ENCODE data around the gene ADAMTSL2. TPM values are rescaled to one million over a fixed set of nuclear protein-coding genes. Genes with fewer than 3 reads are reported as not detected.

Gene ADAMTSL2
- polyA plus RNA-seq, 1 donor (not counting 4 experiments of a cell fraction or from before 2014, with no cell fraction given): not detected

DNA sequence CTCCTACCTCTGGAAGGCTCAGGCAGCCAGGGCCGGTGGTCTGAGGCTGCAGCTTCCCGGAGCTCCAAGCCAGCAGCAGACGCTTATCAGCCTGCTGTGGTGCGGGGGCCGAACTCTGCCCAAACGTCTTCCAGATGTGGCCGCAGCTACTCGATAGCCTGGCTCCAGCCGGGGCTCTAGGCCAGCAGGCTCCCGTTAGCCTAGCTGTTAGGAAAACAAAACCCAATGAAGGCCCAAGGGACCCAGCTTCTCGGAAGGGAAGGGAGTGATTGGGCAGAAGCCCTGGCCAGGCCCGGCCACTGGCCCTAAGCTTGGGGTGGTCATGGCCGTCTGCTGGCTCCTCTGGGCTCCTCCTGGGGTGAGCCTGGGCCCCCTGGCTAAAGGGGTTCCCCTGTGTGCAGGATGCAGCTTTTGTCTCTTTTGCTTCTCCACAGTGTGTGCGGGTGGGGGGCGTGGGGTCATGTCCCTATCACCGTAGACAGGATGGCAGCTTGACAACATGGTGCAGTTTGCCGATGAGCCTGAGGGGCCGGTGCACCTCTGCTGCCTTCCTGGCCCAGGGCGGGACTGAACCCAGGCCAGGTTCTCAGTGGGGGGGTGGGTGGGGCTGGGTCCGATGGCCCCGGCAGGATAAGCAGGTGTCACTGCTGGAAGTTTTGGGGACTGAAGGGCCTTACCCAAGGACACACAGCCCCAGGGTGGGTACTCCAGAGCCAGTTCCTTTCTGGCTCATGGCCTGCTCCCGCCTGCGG is 28.4 kb upstream of the ADAMTSL2 start:
- no peak overlapping the region for H3K27ac ChIP-seq (ENCODE audit: control insufficient read depth, insufficient read depth, low read length)
- FAIRE-seq: no peak
- H4K20me1 ChIP-seq (ENCODE audit: control insufficient read depth, extremely low read depth, insufficient read depth, low read length): no peaks in the 10 kb centered on the region
- no peaks in the 10 kb centered on the region for H3K36me3 ChIP-seq (ENCODE audit: control insufficient read depth in 2 of 2, extremely low read depth in 1 of 2, insufficient read depth in 2 of 2, low read length in 2 of 2)
- H2AFZ ChIP-seq (ENCODE audit: control insufficient read depth, low read length): no peak overlapping the region
- H3K27me3 ChIP-seq (ENCODE audit: control insufficient read depth, extremely low read depth, insufficient read depth, low read length): peaks cover 8% of the 10 kb centered on the region
- no peaks in the 10 kb centered on the region for H3K9me1 ChIP-seq (ENCODE audit: control insufficient read depth, extremely low read depth, insufficient read depth, low read length)
- H3K9ac ChIP-seq (ENCODE audit: control insufficient read depth, extremely low read depth, insufficient read depth, low read length): no peak overlapping the region
- TF ChIP-seq, protein P1, sequence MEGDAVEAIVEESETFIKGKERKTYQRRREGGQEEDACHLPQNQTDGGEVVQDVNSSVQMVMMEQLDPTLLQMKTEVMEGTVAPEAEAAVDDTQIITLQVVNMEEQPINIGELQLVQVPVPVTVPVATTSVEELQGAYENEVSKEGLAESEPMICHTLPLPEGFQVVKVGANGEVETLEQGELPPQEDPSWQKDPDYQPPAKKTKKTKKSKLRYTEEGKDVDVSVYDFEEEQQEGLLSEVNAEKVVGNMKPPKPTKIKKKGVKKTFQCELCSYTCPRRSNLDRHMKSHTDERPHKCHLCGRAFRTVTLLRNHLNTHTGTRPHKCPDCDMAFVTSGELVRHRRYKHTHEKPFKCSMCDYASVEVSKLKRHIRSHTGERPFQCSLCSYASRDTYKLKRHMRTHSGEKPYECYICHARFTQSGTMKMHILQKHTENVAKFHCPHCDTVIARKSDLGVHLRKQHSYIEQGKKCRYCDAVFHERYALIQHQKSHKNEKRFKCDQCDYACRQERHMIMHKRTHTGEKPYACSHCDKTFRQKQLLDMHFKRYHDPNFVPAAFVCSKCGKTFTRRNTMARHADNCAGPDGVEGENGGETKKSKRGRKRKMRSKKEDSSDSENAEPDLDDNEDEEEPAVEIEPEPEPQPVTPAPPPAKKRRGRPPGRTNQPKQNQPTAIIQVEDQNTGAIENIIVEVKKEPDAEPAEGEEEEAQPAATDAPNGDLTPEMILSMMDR (optimal IDR thresholded peaks at IDR 0.05 in 1 of 3, IDR thresholded peaks at IDR 0.05 in 1 of 3, conservative IDR thresholded peaks at IDR 0.05 in 1 of 3; ENCODE audit: extremely low read depth in 1 of 3, insufficient read depth in 2 of 3, low read length in 3 of 3): no peak
- no peak for TF ChIP-seq EZH2 (IDR thresholded peaks at IDR 0.05; ENCODE audit: low read length)
- DNase-seq (ENCODE audit: low read depth, low spot score): no peak
- H3K9me3 ChIP-seq (ENCODE audit: control insufficient read depth, low read depth, low read length): no peaks in the 10 kb centered on the region
- dilution Hi-C loops (cut with MboI; ENCODE audit: extremely low pct_ligation_motif_present, low sequenced_read_pairs): no loop called here
- H3K79me2 ChIP-seq (ENCODE audit: control insufficient read depth, insufficient read depth, low read length): no peaks in the 10 kb centered on the region
- H3K4me3 ChIP-seq (ENCODE audit: control insufficient read depth in 2 of 3, extremely low read depth in 1 of 3, insufficient read depth in 2 of 3, low read depth in 1 of 3, low read length in 3 of 3): no peak overlapping the region
- H3K4me2 ChIP-seq (ENCODE audit: control insufficient read depth, extremely low read depth, insufficient read depth, low read depth, low read length): no peak overlapping the region
- peaks cover 12% of the 10 kb centered on the region for H3K4me1 ChIP-seq (ENCODE audit: control insufficient read depth, extremely low read depth, insufficient read depth, low read length)

DNA sequence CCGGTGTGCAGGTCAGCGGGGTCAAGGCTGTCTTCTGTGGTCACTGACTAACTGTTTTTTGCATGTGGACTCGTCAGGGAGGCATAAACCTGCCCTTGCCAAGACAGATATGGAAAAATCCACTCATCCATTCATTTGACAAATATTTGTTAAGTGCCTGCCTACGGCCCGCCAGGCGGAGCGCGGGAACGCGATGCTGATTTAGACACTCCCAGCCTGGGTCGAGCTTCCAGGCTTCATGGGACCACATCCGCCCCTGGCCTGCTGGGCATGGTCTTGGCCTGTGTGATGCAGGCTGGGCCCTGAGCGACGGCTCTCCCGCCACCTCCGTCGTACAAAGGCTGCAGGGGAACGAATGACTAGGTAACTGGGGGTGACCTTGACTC is 27.9 kb upstream of the ADAMTSL2 start:
- Histone ChIP-seq H3K36me3 (ENCODE audit: control insufficient read depth in 2 of 2, extremely low read depth in 1 of 2, insufficient read depth in 2 of 2, low read length in 2 of 2) (no peaks in the 10 kb centered on the region), H3K9me1 (ENCODE audit: control insufficient read depth, extremely low read depth, insufficient read depth, low read length) (no peaks in the 10 kb centered on the region), H3K27me3 (ENCODE audit: control insufficient read depth, extremely low read depth, insufficient read depth, low read length) (peaks cover 8% of the 10 kb centered on the region), H3K4me3 (ENCODE audit: control insufficient read depth in 2 of 3, extremely low read depth in 1 of 3, insufficient read depth in 2 of 3, low read depth in 1 of 3, low read length in 3 of 3) (no peak overlapping the region), H3K27ac (ENCODE audit: control insufficient read depth, insufficient read depth, low read length) (no peak overlapping the region), H4K20me1 (ENCODE audit: control insufficient read depth, extremely low read depth, insufficient read depth, low read length) (no peaks in the 10 kb centered on the region), H3K4me1 (ENCODE audit: control insufficient read depth, extremely low read depth, insufficient read depth, low read length) (peaks cover 12% of the 10 kb centered on the region), H3K9me3 (ENCODE audit: control insufficient read depth, low read depth, low read length) (peaks cover under 1% of the 10 kb centered on the region), H3K4me2 (ENCODE audit: control insufficient read depth, extremely low read depth, insufficient read depth, low read depth, low read length) (no peak overlapping the region), H3K79me2 (ENCODE audit: control insufficient read depth, insufficient read depth, low read length) (no peaks in the 10 kb centered on the region), H2AFZ (ENCODE audit: control insufficient read depth, low read length) (no peak overlapping the region), H3K9ac (ENCODE audit: control insufficient read depth, extremely low read depth, insufficient read depth, low read length) (no peak overlapping the region)
- no peak for DNase-seq (ENCODE audit: low read depth, low spot score)
- no peak for TF ChIP-seq EZH2 (IDR thresholded peaks at IDR 0.05; ENCODE audit: low read length)
- TF ChIP-seq, protein P1 (optimal IDR thresholded peaks at IDR 0.05 in 1 of 3, IDR thresholded peaks at IDR 0.05 in 1 of 3, conservative IDR thresholded peaks at IDR 0.05 in 1 of 3; ENCODE audit: extremely low read depth in 1 of 3, insufficient read depth in 2 of 3, low read length in 3 of 3): no peak
- FAIRE-seq: no peak
- dilution Hi-C loops (cut with MboI; ENCODE audit: extremely low pct_ligation_motif_present, low sequenced_read_pairs): no loop called here
